ENCODE data around the gene LTBP2.

Gene LTBP2

DNA sequence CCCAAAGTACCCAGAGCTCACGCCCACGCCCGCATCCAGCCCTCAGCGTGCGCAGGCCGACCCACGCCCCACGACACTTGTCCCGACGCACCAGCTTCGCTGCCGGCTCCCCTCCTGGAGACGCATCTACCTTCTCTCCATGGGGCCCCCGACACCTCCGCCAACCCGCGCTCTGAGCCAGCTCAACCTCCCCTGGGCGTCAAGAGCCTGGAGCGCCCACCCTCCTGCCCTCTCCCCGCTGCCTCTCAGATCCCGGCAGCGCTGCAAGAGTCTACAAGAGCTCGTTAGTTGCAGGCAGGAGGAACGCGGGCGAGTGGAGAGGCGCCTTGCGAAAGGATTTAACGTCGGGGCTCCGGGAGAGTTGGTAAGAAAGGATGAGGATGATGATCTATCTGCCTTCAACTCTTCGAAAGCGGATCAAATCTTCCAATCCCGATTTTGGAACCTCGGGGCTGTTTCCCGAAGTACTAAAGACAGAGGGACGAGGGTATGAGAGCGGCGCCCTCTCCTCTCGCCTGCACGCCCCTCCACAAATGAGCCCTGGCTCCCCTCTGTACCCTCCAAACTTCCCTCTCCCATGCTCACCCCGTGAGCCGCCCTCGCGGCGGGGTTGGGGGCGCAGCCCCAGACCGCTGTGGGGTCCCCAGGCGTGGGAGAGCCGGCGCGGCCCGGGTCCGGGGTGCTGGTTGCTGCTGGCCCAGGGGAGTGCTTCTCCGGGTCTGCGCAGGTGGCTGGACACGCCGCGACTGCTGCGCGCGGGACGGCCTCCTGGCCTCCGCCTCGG is 979 bp downstream of the LTBP2 start:
- DNase-seq = no peak

GRCh38 chr14:74610199-74610865 is 1.7 kb downstream of the LTBP2 start:
- no peak for DNase-seq

- DNase-seq = no peak
These were observed 2.3 kb downstream of the LTBP2 start for GRCh38 chr14:74609721-74610120.

DNA sequence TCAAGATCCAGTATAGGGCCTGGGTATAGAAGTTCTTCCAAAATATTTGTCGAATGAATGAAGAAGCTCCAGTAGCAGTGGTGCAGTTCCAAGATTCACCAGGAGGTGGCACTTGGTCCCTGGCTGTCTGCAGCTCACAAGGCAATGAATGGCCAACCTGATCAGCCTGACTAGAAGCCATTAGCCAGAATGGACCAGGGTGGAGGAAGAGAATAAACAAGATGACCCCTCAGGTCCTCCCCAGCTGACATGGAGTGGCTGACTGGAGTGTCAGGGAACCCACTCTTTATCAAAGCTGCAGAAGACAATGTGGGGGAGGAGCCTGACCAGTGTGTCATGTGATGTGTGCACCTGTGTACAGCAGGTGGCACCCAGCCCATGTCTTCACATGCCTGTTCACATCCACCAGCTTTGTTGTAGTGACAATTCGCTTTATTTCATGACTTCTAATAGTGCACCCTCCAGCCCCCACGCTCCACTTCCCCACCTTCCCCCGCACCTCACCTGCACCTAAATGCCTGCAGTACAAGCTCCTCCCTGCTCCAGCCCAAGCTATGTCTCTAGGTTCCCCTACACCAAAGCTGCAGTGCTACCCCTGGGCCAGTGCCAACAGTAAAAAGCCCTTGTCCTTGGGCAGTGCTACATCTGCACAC is 3.0 kb downstream of the LTBP2 start:
- peak; percentile 94 for DNase-seq

DNA sequence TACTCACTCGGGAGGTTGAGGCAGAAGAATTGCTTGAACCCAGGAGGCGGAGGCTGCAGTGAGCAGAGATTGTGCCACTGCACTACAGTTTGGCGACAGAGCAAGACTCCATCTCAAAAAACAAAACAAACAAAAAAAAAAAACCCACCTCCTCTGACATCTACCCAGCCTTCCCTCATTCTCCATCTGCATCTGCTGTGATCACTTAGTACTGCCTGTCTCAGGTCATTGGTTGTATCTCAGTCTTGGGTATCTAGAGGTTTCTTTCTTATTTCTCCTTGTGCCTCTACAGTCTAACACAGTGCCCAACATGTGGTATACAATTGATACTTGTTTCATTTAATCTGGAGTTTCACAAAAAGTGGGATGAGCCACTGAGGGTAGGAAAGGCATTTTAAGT is 5.3 kb downstream of the LTBP2 start:
- DNase-seq = no peak

DNA sequence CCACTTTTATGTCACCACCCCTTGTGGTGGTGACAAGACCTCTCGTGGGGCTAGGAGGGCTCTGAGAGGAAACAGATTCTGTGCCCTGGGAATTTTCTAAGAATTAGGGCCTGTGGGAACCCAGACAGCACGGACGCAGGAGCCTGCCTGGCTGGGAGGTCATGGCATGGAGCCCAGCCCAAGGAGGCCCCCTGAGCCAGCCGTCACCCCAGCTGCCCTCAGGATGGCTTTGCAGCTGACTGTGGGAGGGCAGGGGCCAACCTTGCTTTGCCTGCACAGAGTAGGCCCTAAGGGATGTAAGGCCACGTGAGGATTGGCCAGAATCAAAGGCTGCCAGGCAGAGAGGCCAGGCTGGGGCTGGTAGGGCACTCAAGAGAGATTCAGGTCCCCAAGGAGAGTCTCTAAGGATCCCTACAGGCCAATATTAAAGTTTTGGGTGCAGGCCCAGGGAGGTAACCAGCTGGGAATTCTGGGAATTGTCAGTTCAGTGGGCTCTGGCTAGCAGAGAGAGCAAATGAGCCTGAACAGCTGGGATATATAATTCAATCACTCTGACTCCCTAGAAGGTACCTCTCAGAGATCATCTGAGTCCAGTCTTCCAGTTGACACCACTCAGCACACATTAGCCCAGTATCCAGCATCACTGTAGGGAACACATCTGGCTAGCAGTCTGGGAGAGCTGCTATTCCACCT is 6.4 kb downstream of the LTBP2 start:
- DNase-seq = no peak

DNA sequence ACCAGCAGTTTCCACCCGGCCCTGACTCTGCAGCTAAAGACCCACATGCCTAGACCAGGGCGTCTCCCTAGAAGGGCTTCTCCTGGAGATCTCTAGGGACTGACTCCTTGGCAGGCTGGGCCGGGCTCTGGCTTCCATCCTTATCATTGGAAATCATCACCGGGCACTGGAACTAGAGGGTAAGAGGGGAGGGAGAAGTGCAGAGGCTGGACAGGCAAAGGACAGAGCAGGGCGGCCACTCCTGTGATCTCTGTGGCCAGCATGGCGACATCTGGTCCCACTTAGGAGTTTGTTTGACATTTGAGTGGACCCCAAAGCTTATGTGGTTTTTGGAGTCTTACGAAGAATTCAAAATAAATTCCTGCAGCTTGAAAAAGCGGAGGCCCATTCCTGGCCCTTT is 7.1 kb downstream of the LTBP2 start:
- no peak for DNase-seq

DNA sequence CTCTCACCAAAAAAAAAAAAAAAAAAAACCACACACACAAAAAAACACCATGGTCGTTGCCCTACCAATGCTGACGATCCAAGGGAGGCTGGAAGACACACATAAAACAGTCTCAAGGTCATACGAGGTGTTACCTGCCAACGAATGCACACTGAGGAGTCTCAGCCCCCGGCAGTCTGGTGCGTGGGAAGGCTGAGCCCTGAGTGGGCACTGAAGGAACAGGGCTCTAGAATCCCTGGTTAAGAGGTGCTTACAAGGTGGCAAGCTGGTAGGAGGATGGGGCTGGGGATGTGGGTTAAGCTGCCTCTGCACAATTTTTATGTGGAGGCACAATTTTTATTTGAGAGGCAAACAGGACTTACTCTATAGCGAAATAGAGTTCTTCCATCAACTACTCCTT is 7.9 kb downstream of the LTBP2 start:
- no peak for DNase-seq

GRCh38 chr14:74601982-74602381 is 10.1 kb downstream of the LTBP2 start:
- no peak for DNase-seq

DNA sequence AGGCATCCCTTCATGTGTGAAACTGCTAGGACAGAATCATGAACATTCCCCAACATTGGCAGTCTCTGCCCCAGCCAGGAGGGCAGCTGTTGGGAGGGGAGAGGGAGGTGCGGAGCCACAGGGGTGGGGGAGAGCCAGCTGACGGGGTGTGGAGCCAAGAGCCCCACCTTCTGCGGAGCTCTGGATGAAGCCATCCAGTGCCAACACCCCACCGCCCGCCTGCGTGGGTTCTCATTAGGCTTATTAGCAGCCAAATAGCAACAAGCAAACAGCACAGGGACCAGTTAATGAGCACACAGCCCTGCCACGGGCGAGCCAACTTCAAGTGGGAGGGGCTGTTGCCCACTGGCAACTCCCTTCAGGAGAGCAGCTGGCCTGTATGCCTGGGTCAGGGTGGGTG is 12.1 kb downstream of the LTBP2 start:
- no peak for DNase-seq

DNA sequence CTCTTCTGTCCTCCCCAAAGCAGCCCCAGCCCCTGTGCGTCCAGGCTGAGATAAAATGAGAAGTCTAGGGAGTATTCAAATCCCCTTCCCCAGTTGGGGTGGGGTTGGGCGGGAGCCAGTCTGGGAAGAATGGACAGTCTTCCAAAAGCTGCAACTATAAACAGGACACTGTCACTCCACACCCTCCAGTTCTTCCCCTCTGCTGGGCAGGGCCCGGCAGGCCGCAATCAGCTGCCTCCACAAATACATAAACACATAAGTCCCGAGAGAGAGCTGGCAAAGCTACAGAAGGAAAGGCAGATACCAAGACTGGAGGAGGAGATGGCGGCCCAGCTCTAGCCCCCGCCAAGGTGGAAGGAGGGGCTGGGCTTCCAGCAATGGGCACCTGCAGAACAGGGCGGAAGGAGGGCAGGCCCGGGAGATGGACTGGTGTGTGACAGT is 12.7 kb downstream of the LTBP2 start:
- DNase-seq = no peak

GRCh38 chr14:74596741-74597450 is 15.1 kb downstream of the LTBP2 start:
- no peak for DNase-seq

GRCh38 chr14:74595006-74595735 is 16.9 kb downstream of the LTBP2 start:
- no peak for DNase-seq

- no peak for DNase-seq
These were observed 17.4 kb downstream of the LTBP2 start for GRCh38 chr14:74594606-74595005.

DNA sequence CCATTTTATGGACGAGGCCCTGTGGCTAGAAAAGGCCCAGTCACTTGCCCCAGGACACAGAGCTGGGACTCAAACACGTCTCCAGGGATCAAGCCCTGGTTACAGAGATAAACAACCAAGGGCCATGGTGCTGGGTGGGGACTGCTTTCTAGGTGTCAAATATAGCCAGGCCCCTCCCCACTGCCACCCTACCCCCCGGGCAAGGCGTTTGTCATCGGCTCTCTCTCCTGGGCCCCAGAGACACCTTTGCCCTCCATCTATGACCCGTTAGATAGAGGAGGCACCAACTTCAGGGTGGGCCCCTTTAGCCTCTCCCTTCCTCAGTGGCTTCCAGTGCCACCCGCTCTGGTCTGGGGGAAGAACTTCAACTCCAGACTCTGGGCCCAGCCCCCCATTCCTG is 18.0 kb downstream of the LTBP2 start:
- DNase-seq = no peak

DNA sequence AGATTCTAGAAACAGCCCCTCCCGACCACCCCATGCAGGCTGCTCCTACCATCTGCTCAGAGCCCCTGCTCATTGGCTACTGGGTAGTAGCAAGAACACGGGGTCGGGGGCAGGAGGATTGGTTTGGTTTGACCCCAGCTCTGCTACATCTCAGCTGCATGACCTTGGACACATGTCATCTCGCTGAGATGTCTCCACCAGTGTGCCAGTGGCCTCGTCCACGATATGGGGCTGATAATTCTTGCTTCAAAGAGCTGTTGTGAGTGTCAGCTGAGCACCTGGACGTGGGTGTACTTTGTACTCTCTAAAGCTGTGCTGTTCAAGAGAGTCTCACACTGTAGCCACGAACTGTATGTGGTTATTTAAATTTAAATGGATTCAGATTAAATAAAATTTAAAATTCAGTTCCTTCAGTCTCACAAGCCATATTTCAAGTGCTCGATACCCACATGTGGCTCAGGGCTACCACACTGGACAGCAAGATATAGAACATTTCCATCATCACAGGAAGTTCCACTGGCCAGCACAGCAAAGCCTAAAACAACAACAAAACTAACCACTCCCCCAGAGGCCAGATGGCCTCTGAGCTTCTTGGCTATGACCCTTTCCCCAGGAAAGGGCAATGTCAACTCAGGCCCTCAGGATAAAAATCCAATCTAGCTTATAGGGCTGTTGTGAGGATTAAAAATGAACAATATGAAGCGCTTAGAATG is 18.6 kb downstream of the LTBP2 start:
- no peak for DNase-seq

GRCh38 chr14:74592476-74593201 is 19.4 kb downstream of the LTBP2 start:
- no peak for DNase-seq

DNA sequence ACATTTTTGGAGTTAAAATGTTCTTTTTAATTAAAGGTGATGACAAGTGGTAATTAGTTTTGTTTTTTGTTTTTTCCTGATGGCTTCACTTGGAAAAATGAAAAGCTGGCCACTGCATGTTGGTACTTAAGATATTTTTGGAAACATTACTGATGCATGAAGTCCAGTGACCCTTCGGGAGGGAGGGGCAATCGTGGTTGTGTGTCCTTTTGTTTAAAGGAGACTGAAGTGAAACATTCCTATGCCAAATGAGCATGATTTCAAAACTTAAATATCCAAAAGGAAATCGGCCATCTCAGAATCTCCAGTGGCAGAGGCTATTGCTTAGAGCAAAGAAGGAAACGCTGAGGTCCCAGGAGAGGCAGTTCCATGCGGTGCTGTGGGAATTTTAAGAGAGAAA is 20.1 kb downstream of the LTBP2 start:
- no peak for DNase-seq

- no peak for DNase-seq
These were observed 20.6 kb downstream of the LTBP2 start for GRCh38 chr14:74591394-74591793.

- DNase-seq = no peak
These were observed 22.7 kb downstream of the LTBP2 start for GRCh38 chr14:74589291-74589879.

All from activated CD4-positive, alpha-beta T cell treated with anti-CD3 and anti-CD28 coated beads, Interleukin-2, amount 50 U/mL, for 48 hours (primary cell).